ENCODE data around the gene EID2B.

The EID2B gene

GRCh38 chr19:39498798-39499642 is 33.6 kb downstream of the EID2B start, which contains the start of gene DLL3:
Gene DLL3 (plus strand): TSS chr19:39498947. CDS start chr19:39498975, 28 bp downstream.
- 0 out of 2 replicates have a peak within 1 kb of the TSS, but pooled peaks have one; percentile 8 for H3K4me3 ChIP-seq (ENCODE audit: low read depth, low read length)
- TF ChIP-seq CTCF (IDR thresholded peaks at IDR 0.05; ENCODE audit: low read depth, low read length): no peak

- TF ChIP-seq CTCF (IDR thresholded peaks at IDR 0.05; ENCODE audit: low read depth, low read length): no peak
- H3K4me3 ChIP-seq (ENCODE audit: low read depth, low read length): 0 out of 2 replicates have a peak overlapping the region, but pooled peaks have one; percentile 8
Observed at GRCh38 chr19:39497996-39498797, 34.5 kb downstream of the EID2B start.

DNA sequence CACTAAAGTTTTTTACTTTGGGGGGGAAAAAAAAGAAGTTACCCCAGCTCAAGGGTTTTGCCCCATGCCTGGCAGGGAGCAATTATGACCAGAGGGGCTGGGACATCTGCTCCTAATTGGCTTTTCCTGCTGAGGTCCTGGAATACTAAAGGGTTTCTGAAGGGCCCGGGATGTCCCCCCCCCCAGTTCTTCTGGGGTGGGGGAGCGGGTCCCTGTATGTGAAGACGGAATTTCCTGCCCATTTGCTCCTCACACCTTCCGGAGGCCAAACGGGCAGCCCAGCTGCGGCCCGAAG is 35.0 kb downstream of the EID2B start:
- no peak overlapping the region for H3K4me3 ChIP-seq (ENCODE audit: low read depth, low read length)

DNA sequence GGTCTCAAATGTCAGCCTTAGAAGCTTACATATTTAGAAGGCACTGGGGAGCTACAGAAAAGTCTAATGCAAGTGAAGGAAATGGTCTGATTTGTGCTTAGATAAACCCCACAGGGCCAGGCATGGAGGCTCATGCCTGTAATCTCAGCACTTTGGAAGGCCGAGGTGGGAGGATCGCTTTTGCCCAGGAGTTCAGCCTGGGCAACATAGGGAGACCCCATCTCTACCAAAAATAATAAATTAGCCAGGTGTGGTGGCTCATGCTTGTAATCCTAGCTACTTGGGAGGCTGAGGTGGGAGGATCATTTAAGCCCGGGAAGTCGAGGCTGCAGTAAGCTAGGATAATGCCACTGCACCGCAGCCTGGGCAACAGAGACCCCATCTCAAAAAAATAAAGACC is 36.6 kb downstream of the EID2B start:
- no peak for TF ChIP-seq CTCF (IDR thresholded peaks at IDR 0.05; ENCODE audit: low read depth, low read length)
- no peak overlapping the region for H3K4me3 ChIP-seq (ENCODE audit: low read depth, low read length)

More for the DNA sequence above, 35.0 kb downstream of the EID2B start:
- TF ChIP-seq CTCF (IDR thresholded peaks at IDR 0.05; ENCODE audit: low read depth, low read length): 0 out of 2 replicates have a peak, but pooled peaks have one; percentile 9

- no peak overlapping the region for H3K4me3 ChIP-seq (ENCODE audit: low read depth, low read length)
- no peak for TF ChIP-seq CTCF (IDR thresholded peaks at IDR 0.05; ENCODE audit: low read depth, low read length)
Observed at GRCh38 chr19:39494661-39495060, 38.0 kb downstream of the EID2B start.

DNA sequence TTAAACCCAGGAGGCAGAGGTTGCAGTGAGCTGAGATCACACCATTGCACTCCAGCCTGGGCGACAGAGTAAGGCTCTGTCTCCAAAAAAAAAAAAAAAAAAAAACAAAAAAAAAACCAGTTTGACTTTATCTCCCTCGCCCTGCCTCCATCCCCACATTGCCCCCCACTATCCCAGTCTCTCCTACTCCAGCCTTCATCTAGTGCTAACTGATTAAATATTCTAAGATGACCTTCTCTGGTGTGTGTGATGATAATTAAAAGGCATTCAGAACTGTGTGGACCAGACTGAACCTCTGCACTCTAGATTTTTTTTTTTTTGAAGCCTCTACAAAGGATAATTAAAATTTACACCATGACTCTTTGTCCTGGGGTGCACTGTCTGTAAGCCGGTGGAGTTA is 39.9 kb downstream of the EID2B start:
- no peak overlapping the region for H3K4me3 ChIP-seq (ENCODE audit: low read depth, low read length)
- no peak for TF ChIP-seq CTCF (IDR thresholded peaks at IDR 0.05; ENCODE audit: low read depth, low read length)

DNA sequence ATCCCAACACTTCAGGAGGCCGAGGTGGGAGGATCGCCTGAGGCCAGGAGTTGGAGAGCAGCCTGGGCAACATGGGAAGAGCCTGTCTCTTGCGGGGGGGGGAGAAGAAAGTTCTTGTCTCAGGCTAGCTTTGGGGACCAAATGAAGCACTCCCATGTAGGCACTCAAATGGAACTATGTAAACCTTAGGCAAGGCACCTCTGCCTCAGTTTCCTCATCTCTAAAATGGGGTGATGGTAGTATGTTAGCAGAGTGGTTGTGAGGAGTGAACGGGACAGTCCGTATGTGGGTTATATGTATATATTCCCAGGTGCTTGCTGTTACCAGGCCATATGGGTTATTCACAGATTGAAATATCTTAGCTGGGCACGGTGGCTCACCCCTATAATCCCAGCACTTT is 40.4 kb downstream of the EID2B start:
- no peak for TF ChIP-seq CTCF (IDR thresholded peaks at IDR 0.05; ENCODE audit: low read depth, low read length)
- no peak overlapping the region for H3K4me3 ChIP-seq (ENCODE audit: low read depth, low read length)

Data from WI38 (cell line).